Mesendoderm (in vitro differentiated cells): ENCODE results near the gene PLA2G6.
"Not testable (repeated sequence)": the region's sequence is repeated elsewhere in the genome, so short reads cannot be mapped to it uniquely, and the experiment has no call there.

Source experiments
- DNase-seq: peaks from one replicate; pipeline ENCODE4 v3.0.0; 2013
- H2AK5ac ChIP-seq: 2 replicates; pipeline ENCODE4 v1.6.1; 2013; ENCODE audit warnings: low read length, inconsistent platforms
- H2BK120ac ChIP-seq: 2 replicates; pipeline ENCODE4 v1.6.1; 2013; ENCODE audit warnings: low read depth, mild to moderate bottlenecking, low read length, moderate library complexity, mixed read lengths
- H2BK15ac ChIP-seq: replicated peaks from 2 replicates; pipeline ENCODE4 v1.6.1; 2013; ENCODE audit warnings: low read depth, mild to moderate bottlenecking, moderate library complexity
- H2BK5ac ChIP-seq: 2 replicates; pipeline ENCODE4 v1.6.1; 2013; ENCODE audit warnings: low read length, inconsistent platforms
- H3K18ac ChIP-seq: 2 replicates; pipeline ENCODE4 v1.6.1; 2013; ENCODE audit warnings: mild to moderate bottlenecking, low read length, mixed read lengths
- H3K23ac ChIP-seq: one replicate; pipeline ENCODE4 v1.6.1; 2013; ENCODE audit warnings: low read length
- H3K27ac ChIP-seq: 2 replicates; pipeline ENCODE4 v1.5.1; 2013; ENCODE audit warnings: low read depth, mild to moderate bottlenecking, inconsistent platforms, low read length, moderate library complexity
- H3K27me3 ChIP-seq: 2 replicates; pipeline ENCODE4 v1.6.1; 2013; ENCODE audit warnings: low read length, control low read depth, mild to moderate bottlenecking, inconsistent platforms; ENCODE audit not compliant: insufficient read depth, poor library complexity
- H3K36me3 ChIP-seq: 2 replicates; pipeline ENCODE4 v1.6.1; 2013; ENCODE audit warnings: low read length, inconsistent platforms; ENCODE audit not compliant: control insufficient read depth, insufficient read depth
- H3K4ac ChIP-seq: one replicate; pipeline ENCODE4 v1.6.1; 2013; ENCODE audit warnings: low read depth, mild to moderate bottlenecking, low read length, moderate library complexity
- H3K4me1 ChIP-seq: 2 replicates; pipeline ENCODE4 v1.6.1; 2013; ENCODE audit warnings: low read depth, low read length, inconsistent platforms; ENCODE audit not compliant: control insufficient read depth
- H3K4me2 ChIP-seq: 2 replicates; pipeline ENCODE4 v1.6.1; 2013; ENCODE audit warnings: low read length
- H3K4me3 ChIP-seq: 2 replicates; pipeline ENCODE4 v1.5.1; 2013; ENCODE audit warnings: mild to moderate bottlenecking, low read length
- H3K56ac ChIP-seq: one replicate; pipeline ENCODE4 v1.6.1; 2013; ENCODE audit warnings: low read length
- H3K79me1 ChIP-seq: 2 replicates; pipeline ENCODE4 v1.6.1; 2013; ENCODE audit warnings: low read length, inconsistent platforms
- H3K79me2 ChIP-seq: 2 replicates; pipeline ENCODE4 v1.6.1; 2013; ENCODE audit warnings: mild to moderate bottlenecking, low read length; ENCODE audit not compliant: control insufficient read depth, insufficient read depth
- H3K9ac ChIP-seq: 2 replicates; pipeline ENCODE4 v1.6.1; 2013; ENCODE audit warnings: low read length, inconsistent platforms
- H4K5ac ChIP-seq: one replicate; pipeline ENCODE4 v1.6.1; 2013; ENCODE audit warnings: low read length
- H4K8ac ChIP-seq: one replicate; pipeline ENCODE4 v1.6.1; 2013; ENCODE audit warnings: low read depth, mild to moderate bottlenecking, control low read depth, low read length, moderate library complexity
- WGBS: extraction: QIAGEN DNeasy Blood & Tissue Kit; methylation state at CpG from one replicate; pipeline ENCODE4 v1.1.7; 2013; ENCODE audit warnings: low lambda C conversion rate, missing lambda C conversion rate; ENCODE audit not compliant: insufficient coverage; ENCODE audit errors: extremely low coverage; 5-methylcytosine and 5-hydroxymethylcytosine counted together

Gene PLA2G6

GRCh38 chr22:38153821-38154562 lies 27.6 kb downstream of the PLA2G6 start:
- Histone ChIP-seq H3K36me3 (no peaks in the 10 kb centered on the region), H3K56ac (peak overlapping the region; percentile 10), H4K5ac (no peak overlapping the region), H3K79me2 (no peaks in the 10 kb centered on the region), H2AK5ac (no peak overlapping the region), H4K8ac (no peak overlapping the region), H3K23ac (no peak overlapping the region), H3K18ac (no peak overlapping the region), H2BK15ac (no peak overlapping the region), H3K4ac (no peak overlapping the region), H2BK120ac (no peak overlapping the region), H3K4me3 (no peak overlapping the region), H3K4me1 (no peaks in the 10 kb centered on the region), H3K27me3 (no peaks in the 10 kb centered on the region), H2BK5ac (no peak overlapping the region), H3K27ac (no peak overlapping the region), H3K9ac (no peak overlapping the region), H3K79me1 (no peaks in the 10 kb centered on the region), H3K4me2 (no peak overlapping the region)
- no CpG with 5 or more reads among the region's 4 CpGs for WGBS
- DNase-seq: peak; percentile 63

GRCh38 chr22:38151126-38151500 lies 30.5 kb downstream of the PLA2G6 start:
- Histone ChIP-seq H4K8ac (no peak overlapping the region), H3K4me3 (no peak overlapping the region), H4K5ac (no peak overlapping the region), H3K56ac (no peak overlapping the region), H3K4ac (no peak overlapping the region), H2BK5ac (no peak overlapping the region), H3K18ac (no peak overlapping the region), H3K36me3 (no peaks in the 10 kb centered on the region), H3K27me3 (no peaks in the 10 kb centered on the region), H3K23ac (no peak overlapping the region), H3K9ac (no peak overlapping the region), H2BK15ac (no peak overlapping the region), H3K4me1 (no peaks in the 10 kb centered on the region), H3K4me2 (no peak overlapping the region), H3K79me2 (no peaks in the 10 kb centered on the region), H2AK5ac (no peak overlapping the region), H2BK120ac (no peak overlapping the region), H3K27ac (no peak overlapping the region), H3K79me1 (no peaks in the 10 kb centered on the region)
- DNase-seq: no peak
- no CpG with 5 or more reads among the region's 8 CpGs for WGBS

- Histone ChIP-seq H2BK15ac (no peak overlapping the region), H3K4me3 (no peak overlapping the region), H4K5ac (no peak overlapping the region), H3K79me1 (no peaks in the 10 kb centered on the region), H2BK5ac (no peak overlapping the region), H3K4ac (no peak overlapping the region), H4K8ac (no peak overlapping the region), H3K27ac (no peak overlapping the region), H3K9ac (no peak overlapping the region), H3K4me1 (no peaks in the 10 kb centered on the region), H3K56ac (no peak overlapping the region), H3K36me3 (no peaks in the 10 kb centered on the region), H3K4me2 (no peak overlapping the region), H3K79me2 (no peaks in the 10 kb centered on the region), H2AK5ac (no peak overlapping the region), H3K18ac (no peak overlapping the region), H3K23ac (no peak overlapping the region), H2BK120ac (no peak overlapping the region), H3K27me3 (no peaks in the 10 kb centered on the region)
- DNase-seq: peak; percentile 30
- WGBS: no CpG with 5 or more reads among the region's 5 CpGs
Measured at GRCh38 chr22:38148245-38148644, 33.4 kb downstream of the PLA2G6 start.

GRCh38 chr22:38146166-38146565 lies 35.5 kb downstream of the PLA2G6 start:
- H3K79me1 ChIP-seq, H3K56ac ChIP-seq, H3K18ac ChIP-seq, H3K4me3 ChIP-seq, H2BK120ac ChIP-seq, H3K23ac ChIP-seq, H3K4me2 ChIP-seq, H3K36me3 ChIP-seq, DNase-seq, H3K4me1 ChIP-seq, H4K8ac ChIP-seq, H2BK5ac ChIP-seq, H4K5ac ChIP-seq, H3K27me3 ChIP-seq, H3K9ac ChIP-seq, H3K4ac ChIP-seq, H3K27ac ChIP-seq, H2BK15ac ChIP-seq, H2AK5ac ChIP-seq, H3K79me2 ChIP-seq: not testable (repeated sequence)
- WGBS: no CpG with 5 or more reads among the region's 3 CpGs

GRCh38 chr22:38144025-38144405 lies 37.6 kb downstream of the PLA2G6 start:
- Histone ChIP-seq H3K79me1 (no peaks in the 10 kb centered on the region), H3K4me2 (no peak overlapping the region), H2BK120ac (no peak overlapping the region), H2BK5ac (no peak overlapping the region), H3K27me3 (no peaks in the 10 kb centered on the region), H4K8ac (no peak overlapping the region), H3K23ac (no peak overlapping the region), H3K4me3 (no peak overlapping the region), H3K4me1 (no peaks in the 10 kb centered on the region), H3K27ac (no peak overlapping the region), H2BK15ac (no peak overlapping the region), H3K4ac (no peak overlapping the region), H3K79me2 (no peaks in the 10 kb centered on the region), H2AK5ac (no peak overlapping the region), H4K5ac (no peak overlapping the region), H3K36me3 (no peaks in the 10 kb centered on the region), H3K9ac (no peak overlapping the region), H3K56ac (no peak overlapping the region), H3K18ac (no peak overlapping the region)
- whole genome bisulfite sequencing: no CpG with 5 or more reads among the region's 5 CpGs
- peak; percentile 61 for DNase-seq

- no peak overlapping the region for H4K8ac ChIP-seq
- no peak overlapping the region for H3K4me2 ChIP-seq
- no peak overlapping the region for H3K9ac ChIP-seq
- no peak overlapping the region for H3K23ac ChIP-seq
- DNase-seq: no peak
- H3K56ac ChIP-seq: no peak overlapping the region
- H2AK5ac ChIP-seq: no peak overlapping the region
- no peaks in the 10 kb centered on the region for H3K27me3 ChIP-seq
- H3K4ac ChIP-seq: no peak overlapping the region
- WGBS: no CpG with 5 or more reads among the region's 5 CpGs
- H3K4me1 ChIP-seq: no peaks in the 10 kb centered on the region
- H2BK120ac ChIP-seq: no peak overlapping the region
- no peak overlapping the region for H2BK5ac ChIP-seq
- H4K5ac ChIP-seq: no peak overlapping the region
- H3K4me3 ChIP-seq: no peak overlapping the region
- no peak overlapping the region for H2BK15ac ChIP-seq
- H3K79me2 ChIP-seq: no peaks in the 10 kb centered on the region
- H3K18ac ChIP-seq: no peak overlapping the region
- H3K27ac ChIP-seq: no peak overlapping the region
- no peaks in the 10 kb centered on the region for H3K36me3 ChIP-seq
- H3K79me1 ChIP-seq: no peaks in the 10 kb centered on the region
Measured at GRCh38 chr22:38142606-38143005, 39.0 kb downstream of the PLA2G6 start.
